OCI-LY1 (cell line): ENCODE results near the gene PLEKHJ1.

Experiments used
- H2AFZ ChIP-seq: fragments of 200-600 bp; sonication (generic), shearing (Covaris generic); 2 replicates; pipeline ENCODE4 v1.6.0; 2014; ENCODE audit warnings: antibody characterized with exemption, mild to moderate bottlenecking, low read length
- H3F3A ChIP-seq: fragments of 200-600 bp; sonication (generic), shearing (Covaris generic); 2 replicates; pipeline ENCODE4 v1.6.0; 2014; ENCODE audit warnings: mild to moderate bottlenecking, antibody characterized with exemption, low read length, moderate library complexity; ENCODE audit not compliant: insufficient read depth
- H3K27ac ChIP-seq: fragments of 200-600 bp; sonication (generic); 2 replicates; pipeline ENCODE4 v1.5.1; 2014; ENCODE audit warnings: low read length, mixed run types, mild to moderate bottlenecking, low read depth; ENCODE audit not compliant: poor library complexity, severe bottlenecking
- H3K27me3 ChIP-seq: fragments of 200-600 bp; sonication (generic); 2 replicates; pipeline ENCODE4 v1.6.0; 2014; ENCODE audit warnings: antibody characterized with exemption, mild to moderate bottlenecking, low read length, moderate library complexity; ENCODE audit not compliant: insufficient read depth
- H3K36me3 ChIP-seq: fragments of 200-600 bp; sonication (generic); 2 replicates; pipeline ENCODE4 v1.6.1; 2014; ENCODE audit warnings: mild to moderate bottlenecking, antibody characterized with exemption, low read length, moderate library complexity, mixed read lengths; ENCODE audit not compliant: insufficient read depth
- H3K4me1 ChIP-seq: fragments of 200-600 bp; sonication (generic); 2 replicates; pipeline ENCODE4 v1.5.1; 2014; ENCODE audit warnings: mild to moderate bottlenecking, low read length, moderate library complexity; ENCODE audit not compliant: insufficient read depth, severe bottlenecking
- H3K4me2 ChIP-seq: fragments of 200-600 bp; sonication (generic), shearing (Covaris generic); 2 replicates; pipeline ENCODE4 v1.6.1; 2014; ENCODE audit warnings: low read length
- H3K4me3 ChIP-seq: fragments of 200-600 bp; sonication (generic); 2 replicates; pipeline ENCODE4 v1.5.1; 2014; ENCODE audit warnings: low read length, low read depth, mild to moderate bottlenecking, mixed read lengths; ENCODE audit not compliant: poor library complexity, severe bottlenecking
- H3K79me2 ChIP-seq: fragments of 200-600 bp; shearing (Covaris generic); 2 replicates; pipeline ENCODE4 v1.6.1; 2016; ENCODE audit warnings: mixed run types, low read length, mixed read lengths; ENCODE audit not compliant: insufficient read depth
- H3K9ac ChIP-seq: fragments of 200-600 bp; sonication (generic), shearing (Covaris generic); 2 replicates; pipeline ENCODE4 v1.6.1; 2014; ENCODE audit warnings: mild to moderate bottlenecking, low read length, mixed read lengths
- H3K9me2 ChIP-seq: fragments of 200-600 bp; sonication (generic), shearing (Covaris generic); 2 replicates; pipeline ENCODE4 v1.6.1; 2014; ENCODE audit warnings: low read depth, mild to moderate bottlenecking, low read length, mixed read lengths
- H3K9me3 ChIP-seq: fragments of 200-600 bp; shearing (Covaris generic); 2 replicates; pipeline ENCODE4 v1.6.1; 2014; ENCODE audit warnings: low read length, mixed read lengths
- H4K20me1 ChIP-seq: fragments of 200-600 bp; sonication (generic), shearing (Covaris generic); 2 replicates; pipeline ENCODE4 v1.6.0; 2016; ENCODE audit warnings: mild to moderate bottlenecking, low read length; ENCODE audit not compliant: insufficient read depth
- EZH2 ChIP-seq: fragments of 200-600 bp; sonication (generic), shearing (Covaris generic); IDR thresholded peaks from 2 replicates; pipeline ENCODE4 v1.8.0; 2017; ENCODE audit warnings: borderline replicate concordance, mixed run types, mild to moderate bottlenecking, antibody characterized with exemption, low read length, moderate library complexity, mixed read lengths
- TF ChIP-seq, protein P1 (sequence below): fragments of 200-600 bp; sonication (generic), shearing (Covaris generic); IDR thresholded peaks from 2 replicates; pipeline ENCODE4 v1.5.1; 2017; ENCODE audit warnings: mild to moderate bottlenecking, antibody characterized with exemption, low read length, moderate library complexity, mixed read lengths

The PLEKHJ1 gene

DNA sequence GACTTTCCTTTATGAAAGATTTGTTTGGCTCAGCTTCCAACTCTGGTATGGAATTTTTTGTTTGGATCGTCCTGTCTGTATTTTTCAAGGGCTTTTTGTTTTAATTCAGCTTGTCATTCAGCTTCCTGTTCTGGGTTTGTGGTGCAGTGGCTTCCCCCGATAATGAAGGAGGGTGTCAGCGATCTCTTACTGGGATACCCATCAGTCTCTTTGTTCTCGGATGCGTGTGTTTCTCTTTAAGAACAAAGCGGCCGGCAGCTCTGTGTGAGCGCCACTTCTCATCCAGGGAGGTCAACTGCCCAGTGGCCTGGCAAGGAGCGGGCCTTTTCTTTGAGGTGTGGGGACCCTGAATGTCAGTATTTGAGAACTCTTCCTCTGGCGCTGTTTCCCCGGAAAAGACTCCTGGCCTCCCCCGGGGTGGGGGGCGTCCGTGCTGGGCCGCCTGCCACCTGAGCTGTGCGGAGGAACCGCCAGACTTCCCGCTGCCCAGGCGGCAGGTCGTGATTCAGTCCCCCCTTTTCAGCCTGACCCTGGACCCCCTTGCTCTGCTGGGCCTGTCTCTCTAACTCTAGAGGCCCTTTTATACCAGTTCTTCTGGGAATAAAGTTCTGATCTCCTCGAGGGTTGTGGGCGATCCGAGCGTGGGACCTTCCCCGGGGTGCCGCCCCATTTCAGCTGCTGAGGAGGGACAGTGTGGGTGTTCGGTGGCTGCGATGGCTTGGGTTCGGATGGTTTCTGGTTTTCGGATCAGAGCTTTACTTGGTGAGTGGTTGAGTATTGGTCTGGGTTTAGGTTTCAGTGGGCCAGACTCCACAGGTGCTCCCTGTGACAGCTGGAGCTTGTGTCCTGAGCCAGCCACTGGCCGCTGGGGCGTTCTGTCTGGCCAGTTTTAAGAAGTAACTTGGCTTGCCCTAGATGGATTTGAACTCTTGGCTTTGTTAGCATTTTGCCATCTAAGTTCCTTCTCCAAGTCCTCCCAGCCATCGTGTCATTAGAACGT, 3.9 kb upstream of the PLEKHJ1 start:
- Histone ChIP-seq H3K36me3 (peaks cover 37% of the 10 kb centered on the region), H3K4me3 (peak overlapping the region; percentile 94), H3K79me2 (peaks cover 63% of the 10 kb centered on the region), H2AFZ (no peak overlapping the region), H3K4me1 (peaks cover 42% of the 10 kb centered on the region), H3K27me3 (no peaks in the 10 kb centered on the region), H3K9me3 (no peaks in the 10 kb centered on the region), H3K9ac (peak overlapping the region; percentile 88), H3K9me2 (no peaks in the 10 kb centered on the region), H4K20me1 (no peaks in the 10 kb centered on the region), H3F3A (no peaks in the 10 kb centered on the region), H3K4me2 (peak overlapping the region; percentile 97), H3K27ac (no peak overlapping the region)
- TF ChIP-seq, protein P1, sequence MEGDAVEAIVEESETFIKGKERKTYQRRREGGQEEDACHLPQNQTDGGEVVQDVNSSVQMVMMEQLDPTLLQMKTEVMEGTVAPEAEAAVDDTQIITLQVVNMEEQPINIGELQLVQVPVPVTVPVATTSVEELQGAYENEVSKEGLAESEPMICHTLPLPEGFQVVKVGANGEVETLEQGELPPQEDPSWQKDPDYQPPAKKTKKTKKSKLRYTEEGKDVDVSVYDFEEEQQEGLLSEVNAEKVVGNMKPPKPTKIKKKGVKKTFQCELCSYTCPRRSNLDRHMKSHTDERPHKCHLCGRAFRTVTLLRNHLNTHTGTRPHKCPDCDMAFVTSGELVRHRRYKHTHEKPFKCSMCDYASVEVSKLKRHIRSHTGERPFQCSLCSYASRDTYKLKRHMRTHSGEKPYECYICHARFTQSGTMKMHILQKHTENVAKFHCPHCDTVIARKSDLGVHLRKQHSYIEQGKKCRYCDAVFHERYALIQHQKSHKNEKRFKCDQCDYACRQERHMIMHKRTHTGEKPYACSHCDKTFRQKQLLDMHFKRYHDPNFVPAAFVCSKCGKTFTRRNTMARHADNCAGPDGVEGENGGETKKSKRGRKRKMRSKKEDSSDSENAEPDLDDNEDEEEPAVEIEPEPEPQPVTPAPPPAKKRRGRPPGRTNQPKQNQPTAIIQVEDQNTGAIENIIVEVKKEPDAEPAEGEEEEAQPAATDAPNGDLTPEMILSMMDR, result no peak
- TF ChIP-seq EZH2, result no peak

- H3K9me2 ChIP-seq, result no peaks in the 10 kb centered on the region
- peaks cover 65% of the 10 kb centered on the region for H3K79me2 ChIP-seq
- TF ChIP-seq, protein P1, result no peak
- no peak for TF ChIP-seq EZH2
- H3K9ac ChIP-seq, result peak overlapping the region; percentile 88
- no peak overlapping the region for H2AFZ ChIP-seq
- peak overlapping the region; percentile 97 for H3K4me2 ChIP-seq
- no peaks in the 10 kb centered on the region for H3F3A ChIP-seq
- H3K27me3 ChIP-seq, result no peaks in the 10 kb centered on the region
- H4K20me1 ChIP-seq, result no peaks in the 10 kb centered on the region
- H3K36me3 ChIP-seq, result peaks cover 29% of the 10 kb centered on the region
- H3K9me3 ChIP-seq, result no peaks in the 10 kb centered on the region
- peaks cover 51% of the 10 kb centered on the region for H3K4me1 ChIP-seq
- no peak overlapping the region for H3K27ac ChIP-seq
- H3K4me3 ChIP-seq, result peak overlapping the region; percentile 94
Measured at GRCh38 chr19:2239173-2239572, 3.0 kb upstream of the PLEKHJ1 start.

DNA sequence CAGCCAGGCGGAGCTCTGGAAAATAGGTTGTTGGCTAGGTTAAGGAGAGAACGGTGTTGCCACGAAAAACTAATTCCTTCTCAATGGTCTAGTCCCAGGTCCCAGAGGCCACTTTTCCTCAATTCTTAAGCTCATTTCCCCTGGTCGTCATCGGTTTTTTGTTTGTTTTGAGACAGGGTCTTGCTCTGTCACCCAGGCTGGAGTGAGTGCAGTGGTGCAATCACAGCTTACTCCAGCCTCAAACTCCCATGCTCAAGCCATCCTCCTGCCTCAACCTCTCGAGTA, 1.7 kb upstream of the PLEKHJ1 start:
- H3K27me3 ChIP-seq, result no peaks in the 10 kb centered on the region
- TF ChIP-seq, protein P1, result no peak
- TF ChIP-seq EZH2, result no peak
- no peaks in the 10 kb centered on the region for H3F3A ChIP-seq
- peak overlapping the region; percentile 94 for H3K4me3 ChIP-seq
- peaks cover 28% of the 10 kb centered on the region for H3K36me3 ChIP-seq
- H2AFZ ChIP-seq, result no peak overlapping the region
- H3K4me1 ChIP-seq, result peaks cover 65% of the 10 kb centered on the region
- H3K9me3 ChIP-seq, result no peaks in the 10 kb centered on the region
- peaks cover 65% of the 10 kb centered on the region for H3K79me2 ChIP-seq
- peak overlapping the region; percentile 79 for H3K27ac ChIP-seq
- no peaks in the 10 kb centered on the region for H4K20me1 ChIP-seq
- no peaks in the 10 kb centered on the region for H3K9me2 ChIP-seq
- H3K9ac ChIP-seq, result peak overlapping the region; percentile 88
- H3K4me2 ChIP-seq, result peak overlapping the region; percentile 97
